Subcutaneous adipose tissue (tissue), 4 donors: ENCODE results near the gene NRK. TPM values are rescaled to one million over a fixed set of nuclear protein-coding genes. Genes with fewer than 3 reads are reported as not detected.

Source experiments
- CTCF ChIP-seq: fragments of 450-650 bp; IDR thresholded peaks from one replicate; pipeline ENCODE4 v1.5.1; 2016; ENCODE audit warnings: low read depth, mild to moderate bottlenecking, control low read depth, antibody characterized with exemption, moderate library complexity
- total RNA-seq, 4 donors: library from RNA; depleted of rRNA; stranded (reverse); fragments of >200 nt; gene quantifications; one replicate each; pipeline ENCODE4 v1.1.0, GENCODE V29; 2016

Gene NRK
- total RNA-seq, 4 donors from 2014 or later = 0.17 to 1.7 (median 0.52) TPM

GRCh38 chrX:105821471-105822121 is 743 bp upstream of the NRK start:
- no peak for TF ChIP-seq CTCF

GRCh38 chrX:105823092-105823455 is 735 bp downstream of the NRK start:
- no peak for TF ChIP-seq CTCF

- no peak for TF ChIP-seq CTCF
Measured at GRCh38 chrX:105829011-105829410, 6.7 kb downstream of the NRK start.

GRCh38 chrX:105837232-105837631 is 14.9 kb downstream of the NRK start:
- TF ChIP-seq CTCF = no peak

GRCh38 chrX:105845631-105846030 is 23.3 kb downstream of the NRK start:
- no peak for TF ChIP-seq CTCF

GRCh38 chrX:105865709-105866108 is 43.4 kb downstream of the NRK start:
- no peak for TF ChIP-seq CTCF

GRCh38 chrX:105869701-105870100 is 47.4 kb downstream of the NRK start:
- no peak for TF ChIP-seq CTCF
